Stimulated activated CD4-positive, alpha-beta T cell treated with anti-CD3 and anti-CD28 coated beads, TNF-alpha, amount 100 ng/mL, for 1 hour (primary cell): Measurements from ENCODE around the gene F2RL3.
A peak's percentile ranks its signal among the peaks of the same experiment; 100 is the strongest.

Experiments
- DNase-seq, 3 donors: peaks; one replicate each; pipeline ENCODE4 v3.0.0-alpha.2; 2020; ENCODE audit warnings: low read depth in 3 of 3, low spot score in 1 of 3

F2RL3 gene

DNA sequence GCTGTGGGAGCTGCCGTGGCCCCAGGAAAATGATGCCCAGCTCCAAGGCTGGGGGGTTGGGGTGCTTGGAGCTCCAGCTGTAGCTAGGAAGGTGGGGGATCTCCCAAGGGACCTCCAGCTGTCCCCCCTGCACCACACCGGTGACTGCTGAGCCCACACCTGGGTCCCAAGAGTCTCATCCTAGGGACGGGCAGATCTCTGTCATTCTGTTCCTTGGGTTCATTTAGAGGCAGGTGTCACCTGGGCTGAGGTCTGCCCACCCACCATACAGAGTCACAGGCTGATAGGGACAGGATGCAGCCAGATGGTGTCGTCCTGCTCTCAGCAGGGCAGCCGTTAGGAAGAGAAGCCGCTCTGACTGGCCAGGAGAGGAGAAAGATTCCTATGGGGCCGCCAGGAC is 5.3 kb downstream of the F2RL3 start:
- DNase-seq = no peak

DNA sequence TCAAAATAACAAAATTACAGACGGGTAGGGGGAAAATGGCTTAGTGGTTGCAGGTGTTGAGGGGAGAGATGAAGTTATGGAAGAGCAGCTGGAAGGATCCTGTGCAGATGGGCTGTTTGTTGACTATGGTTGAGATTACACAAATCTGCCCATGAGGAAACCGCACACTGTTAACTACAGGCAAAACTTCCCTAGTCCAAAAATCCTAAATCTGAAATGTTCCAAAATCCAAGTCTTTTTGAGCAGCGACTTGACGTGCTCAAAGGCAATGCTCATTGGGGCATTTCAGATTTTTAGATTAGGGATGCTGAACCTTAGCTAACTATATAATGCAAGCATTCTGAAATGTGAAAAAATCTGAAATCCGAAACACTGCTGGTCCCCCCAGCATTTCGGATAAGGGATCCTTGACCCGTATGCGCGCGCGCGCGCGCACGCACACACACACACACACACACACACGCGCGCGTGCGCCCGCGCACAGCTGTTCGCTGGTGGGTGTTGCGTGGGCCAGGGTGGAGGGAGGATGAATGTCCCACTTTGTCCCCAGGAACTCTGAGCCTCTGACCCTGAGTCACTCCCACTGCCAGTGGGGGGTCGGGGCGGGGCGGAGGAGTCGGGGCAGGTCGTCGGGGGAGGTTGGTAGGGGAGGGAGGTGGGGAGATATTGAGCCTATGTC is 6.8 kb downstream of the F2RL3 start:
- DNase-seq = no peak

DNA sequence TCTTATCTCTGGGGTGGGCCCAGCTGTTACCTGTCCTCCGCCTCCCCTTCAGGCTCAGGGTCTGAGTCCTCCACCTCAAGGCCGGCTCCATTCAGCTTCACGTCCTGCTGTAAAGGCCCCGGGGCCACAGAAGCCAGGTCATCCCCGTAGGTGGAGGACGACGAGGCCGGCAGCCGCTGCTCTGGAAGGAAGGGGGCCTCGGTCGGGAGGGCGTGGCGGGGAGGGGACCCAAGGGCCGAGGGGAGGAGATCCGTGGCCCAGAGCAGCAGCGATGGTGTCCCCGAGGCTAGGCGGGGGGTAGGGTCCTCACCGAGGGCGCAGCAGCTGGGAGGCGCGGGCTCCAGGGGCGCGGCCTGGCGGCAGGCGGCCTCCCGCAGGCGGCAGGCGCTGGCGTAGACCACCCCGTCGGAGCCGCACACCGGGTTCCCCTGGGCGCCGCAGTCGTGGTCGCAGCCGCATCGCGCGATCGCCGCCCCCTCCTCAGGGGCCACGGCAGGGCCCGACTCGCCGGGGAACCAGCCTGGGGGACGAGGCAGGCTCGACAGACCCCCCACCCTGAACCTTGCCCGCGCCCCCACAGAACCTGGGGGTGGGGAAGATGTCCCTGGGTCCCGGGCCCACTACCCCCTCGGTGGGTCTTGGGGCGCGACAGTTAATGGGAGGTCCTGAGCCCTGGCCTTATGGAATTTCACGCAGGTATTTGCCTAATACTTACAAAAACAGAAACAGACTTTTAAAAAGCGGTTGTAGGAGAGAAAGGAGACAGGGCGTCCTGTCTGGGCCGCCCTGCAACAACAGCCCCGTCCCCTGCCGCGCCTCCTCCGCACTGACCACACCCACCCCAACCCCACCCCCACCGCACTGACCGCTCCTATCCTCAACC is 7.6 kb downstream of the F2RL3 start:
- DNase-seq = no peak

GRCh38 chr19:16897029-16897855 is 8.4 kb downstream of the F2RL3 start:
- peak; percentile 7 to 31 (median 23) for DNase-seq

DNA sequence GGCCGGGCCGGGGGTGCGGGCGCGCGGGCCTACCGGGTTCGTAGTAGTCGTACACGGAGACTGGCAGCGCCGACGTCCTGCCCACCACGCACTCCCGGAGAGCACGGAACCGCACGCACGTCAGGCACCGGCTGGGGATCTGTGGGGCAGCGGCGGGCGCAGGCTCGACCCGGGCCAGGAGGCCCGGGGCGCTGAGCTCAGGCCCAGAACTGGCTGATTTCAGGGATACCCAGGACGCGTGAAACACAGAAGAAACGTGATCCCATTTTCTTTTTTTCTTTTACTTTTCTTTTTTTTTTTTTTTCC is 9.0 kb downstream of the F2RL3 start:
- DNase-seq = no peak

DNA sequence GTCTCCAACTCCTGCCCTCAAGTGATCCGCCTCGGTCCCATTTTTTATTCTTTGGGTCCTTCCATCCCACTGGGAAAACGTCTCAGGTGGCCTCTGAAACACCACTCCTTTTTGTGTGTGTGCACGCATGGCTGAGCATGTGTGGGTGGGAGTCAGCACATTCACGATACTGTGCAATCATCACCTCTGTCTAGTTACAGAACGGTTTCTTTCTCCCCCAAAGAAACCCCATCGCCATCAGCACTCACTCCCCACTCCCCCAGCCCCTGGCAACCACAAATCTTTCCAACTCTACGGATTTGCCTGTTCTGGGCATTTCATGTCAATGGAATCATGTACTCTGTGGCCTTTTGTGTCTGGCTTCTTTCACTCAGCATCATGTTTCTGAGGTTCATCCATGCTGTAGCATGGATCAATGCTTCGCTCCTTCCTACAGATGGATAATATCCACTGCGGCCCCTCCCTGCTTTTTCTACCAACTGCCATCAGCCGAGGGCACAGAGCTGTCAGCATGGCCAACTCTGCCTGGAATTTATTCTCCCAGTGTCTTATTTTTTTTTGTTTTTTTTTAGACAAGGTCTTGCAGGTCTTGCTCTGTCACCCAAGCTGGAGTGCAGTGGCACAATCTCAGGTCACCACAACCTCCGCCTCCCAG is 9.7 kb downstream of the F2RL3 start:
- no peak for DNase-seq

DNA sequence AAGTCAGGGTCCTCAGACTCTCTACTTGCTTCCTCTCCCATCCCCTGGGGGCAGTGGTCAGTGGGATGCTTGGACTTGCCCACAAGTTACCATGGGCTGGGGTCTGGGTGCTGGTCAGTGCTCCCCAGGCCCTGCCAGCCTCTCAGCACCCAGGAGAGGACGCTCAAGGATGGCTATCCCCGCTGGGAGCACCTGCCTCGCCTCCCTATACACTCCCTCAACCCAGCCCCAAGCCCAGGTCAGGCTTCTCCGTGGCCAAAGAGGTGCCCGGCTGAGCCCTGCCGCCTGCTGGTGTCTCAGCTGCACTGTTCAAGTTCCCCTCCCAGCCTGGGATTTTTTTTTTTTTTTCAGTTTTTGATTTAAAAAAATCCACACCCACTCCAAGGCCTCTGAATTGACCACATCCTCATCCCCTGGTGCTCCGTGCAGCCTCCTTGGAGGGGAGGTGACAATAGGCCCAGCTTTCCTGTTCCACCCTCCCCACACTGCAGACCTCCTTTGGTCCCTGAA is 10.8 kb downstream of the F2RL3 start:
- no peak for DNase-seq

- DNase-seq = no peak
Measured at GRCh38 chr19:16901491-16902175, 12.8 kb downstream of the F2RL3 start.

GRCh38 chr19:16902545-16902944 is 13.7 kb downstream of the F2RL3 start:
- DNase-seq = no peak

DNA sequence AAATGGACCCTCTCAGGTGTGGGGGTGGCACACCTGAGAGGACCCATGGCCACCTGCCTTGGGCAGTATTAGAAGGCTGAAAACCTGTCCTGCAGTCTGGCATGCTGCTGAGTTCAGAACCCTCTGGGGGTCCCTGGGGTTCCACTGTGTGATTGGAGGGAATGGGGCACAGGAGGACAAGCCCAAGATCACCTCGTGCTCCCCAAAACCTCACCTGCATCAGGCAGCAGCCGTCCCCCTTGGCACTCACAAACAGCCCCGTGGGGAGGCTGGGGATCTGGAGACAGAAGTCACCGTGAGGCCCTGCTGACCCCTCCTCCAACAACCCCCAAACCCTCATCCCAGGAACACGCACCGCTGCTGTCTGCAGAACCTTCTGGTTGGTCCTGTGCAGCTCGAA is 14.5 kb downstream of the F2RL3 start:
- no peak for DNase-seq

DNA sequence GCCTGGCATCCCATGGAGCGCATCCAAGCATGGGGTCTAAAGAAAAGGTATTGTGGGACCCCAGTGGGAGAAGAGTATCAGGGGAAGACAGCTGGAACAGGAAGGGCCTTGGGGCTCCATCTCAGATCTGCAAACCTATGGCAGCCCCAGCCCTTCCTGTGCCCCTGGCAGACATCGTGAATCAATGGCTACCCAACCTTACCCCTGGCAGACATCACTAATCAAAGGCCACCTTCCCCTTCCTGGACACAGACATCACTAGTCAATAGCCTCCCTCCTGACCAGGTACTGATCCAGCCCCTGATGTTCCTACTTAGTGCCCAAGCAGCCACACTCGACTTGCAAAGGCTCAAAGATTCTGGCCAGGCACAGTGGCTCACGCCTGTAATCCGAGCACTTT is 15.8 kb downstream of the F2RL3 start:
- no peak for DNase-seq

DNA sequence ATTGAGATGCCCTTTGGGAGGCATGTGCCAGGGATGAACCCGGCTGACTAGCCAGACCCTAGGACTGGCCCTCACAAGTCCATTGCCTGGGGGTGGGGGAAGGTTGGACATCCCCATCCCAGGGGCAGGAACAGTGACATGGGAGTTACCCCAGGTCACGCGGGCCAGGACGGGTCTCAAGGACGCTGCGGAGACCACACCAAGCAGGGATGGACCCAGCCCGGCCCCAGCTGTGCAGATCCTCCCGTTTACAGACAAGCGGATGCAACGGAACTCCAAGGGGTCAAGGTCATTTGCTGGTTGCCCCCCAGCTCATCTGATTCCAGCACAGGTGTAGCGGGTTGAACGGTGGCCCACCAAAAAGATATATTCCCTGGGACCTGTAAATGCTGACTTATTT is 20.0 kb downstream of the F2RL3 start:
- DNase-seq = no peak

- no peak for DNase-seq
Measured at GRCh38 chr19:16911046-16911445, 22.2 kb downstream of the F2RL3 start.

GRCh38 chr19:16912780-16913179 is 24.0 kb downstream of the F2RL3 start:
- no peak for DNase-seq

GRCh38 chr19:16914421-16914820 is 25.6 kb downstream of the F2RL3 start:
- DNase-seq = no peak

DNA sequence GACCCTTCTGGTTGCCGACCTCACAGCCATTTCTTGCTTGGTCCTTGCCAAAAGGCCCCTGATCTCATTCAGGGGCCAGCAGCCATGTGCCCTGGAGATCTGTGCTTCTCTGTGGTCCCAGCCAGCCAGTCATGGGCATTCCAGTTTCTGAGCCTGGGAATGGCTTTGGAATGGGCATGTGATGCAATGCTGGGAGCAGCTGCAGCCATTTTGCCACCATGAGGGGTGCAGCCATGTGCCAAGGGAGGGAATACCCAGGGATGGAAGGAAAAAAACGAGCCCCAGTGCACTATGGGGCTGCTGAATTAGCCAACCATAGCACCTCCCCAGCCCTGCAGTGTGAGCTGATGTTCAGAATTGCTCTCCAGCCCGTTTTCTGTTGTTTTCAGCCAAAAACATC is 26.3 kb downstream of the F2RL3 start:
- no peak for DNase-seq

DNA sequence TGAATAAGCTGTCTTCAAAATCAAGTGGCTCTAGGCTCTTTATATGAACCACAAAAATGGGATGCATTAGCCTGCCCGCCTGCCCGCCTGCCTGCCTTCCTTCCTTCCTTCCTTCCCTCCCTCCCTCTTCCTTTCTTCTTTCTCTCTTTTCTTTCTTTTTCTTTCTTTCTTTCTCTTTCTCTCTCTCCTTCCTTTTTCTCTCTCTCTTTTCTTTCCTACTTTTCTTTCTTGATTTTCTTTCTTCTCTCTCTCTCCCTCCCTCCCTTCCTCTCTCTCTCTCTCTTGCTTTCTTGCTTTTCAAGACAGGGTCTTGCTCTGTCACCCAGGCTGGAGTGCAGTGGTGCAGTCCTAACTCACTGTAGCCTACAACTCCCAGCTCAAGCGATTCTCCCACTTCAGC is 26.9 kb downstream of the F2RL3 start:
- no peak for DNase-seq

DNA sequence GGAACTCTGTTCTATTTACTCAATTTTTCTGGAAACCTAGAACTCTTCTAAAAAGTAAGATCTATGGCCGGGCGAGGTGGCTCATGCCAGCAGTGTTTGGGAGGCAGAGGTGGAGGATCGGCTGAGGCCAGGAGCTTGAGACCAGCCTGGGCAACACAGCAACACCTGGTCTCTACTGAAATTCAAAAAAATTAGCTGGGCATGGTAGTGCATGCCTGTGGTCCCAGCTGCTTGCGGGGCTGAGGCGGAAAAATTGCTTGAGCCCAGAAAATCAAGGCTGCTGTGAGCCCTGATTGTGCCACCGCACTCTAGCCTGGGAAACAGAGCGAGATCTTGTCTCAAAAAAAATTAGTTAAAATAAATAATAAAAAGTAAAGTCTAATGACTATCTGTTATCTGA is 28.6 kb downstream of the F2RL3 start:
- DNase-seq = no peak

DNA sequence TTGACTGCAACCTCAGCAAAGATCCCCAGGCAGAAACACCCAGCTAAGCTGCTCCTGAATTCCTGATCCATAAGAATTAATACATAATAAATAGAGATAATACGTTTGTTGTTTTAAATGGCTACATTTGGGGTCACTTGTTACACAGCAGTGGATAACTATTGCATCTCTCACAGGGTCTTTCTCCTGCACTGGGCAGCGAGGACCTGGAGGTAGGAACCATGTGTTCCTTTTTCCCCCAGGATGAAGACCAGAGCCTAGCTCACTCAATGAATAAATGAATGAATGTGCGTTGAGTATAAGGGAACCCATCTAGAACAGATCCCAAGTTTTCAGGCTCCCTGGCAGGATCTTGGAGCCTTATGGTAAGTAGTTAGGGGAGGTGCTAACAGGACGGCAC is 30.7 kb downstream of the F2RL3 start:
- no peak for DNase-seq

DNA sequence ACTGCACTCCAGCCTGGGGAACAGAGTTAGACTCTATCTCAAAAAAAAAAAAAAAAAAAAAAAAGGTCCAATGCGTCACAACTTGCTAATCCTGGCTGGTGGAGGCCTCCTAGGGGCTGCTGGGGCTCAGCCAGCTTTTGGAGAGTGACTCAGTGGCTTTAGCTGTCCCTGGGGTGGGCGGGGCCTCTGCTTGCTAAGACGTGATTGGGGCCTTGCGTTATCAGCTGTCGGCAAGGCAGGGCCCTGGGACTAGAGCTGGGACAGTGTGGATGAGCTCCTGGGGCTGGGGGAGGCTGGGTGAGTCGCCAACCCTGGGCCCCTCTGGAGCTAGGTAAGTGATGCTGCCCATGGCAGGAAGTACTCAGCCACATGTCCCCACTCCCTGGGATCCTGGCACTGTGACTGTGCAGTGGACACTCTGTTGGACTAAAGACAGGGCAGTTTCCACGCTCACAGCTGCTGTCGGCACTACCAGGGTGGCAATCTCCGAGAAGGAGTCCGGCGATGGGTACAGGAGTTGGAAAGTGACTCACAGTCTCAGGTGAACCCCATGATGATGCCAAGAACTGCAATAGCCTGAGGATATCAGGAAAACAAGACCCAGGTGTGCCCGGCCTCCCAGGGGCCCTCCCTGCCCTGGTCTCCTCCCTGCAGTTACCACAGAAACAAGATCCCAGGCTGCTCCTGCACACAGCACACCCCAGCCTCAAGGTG is 32.2 kb downstream of the F2RL3 start:
- no peak for DNase-seq
